Activated CD4-positive, alpha-beta T cell treated with anti-CD3 and anti-CD28 coated beads, Interleukin-2, amount 50 U/mL, for 16 hours (primary cell): ENCODE measurements around the gene VAT1L.

Experiments
- DNase-seq: peaks from one replicate; pipeline ENCODE4 v3.0.0-alpha.2; 2020

Gene VAT1L

GRCh38 chr16:77782694-77783093 is 5.7 kb upstream of the VAT1L start:
- no peak for DNase-seq

- DNase-seq, result no peak
These were observed 3.7 kb upstream of the VAT1L start for GRCh38 chr16:77784441-77785372.

- DNase-seq, result no peak
These were observed 3.0 kb upstream of the VAT1L start for GRCh38 chr16:77785373-77785764.

- no peak for DNase-seq
These were observed 2.0 kb upstream of the VAT1L start for GRCh38 chr16:77786186-77786847.

- no peak for DNase-seq
These were observed 912 bp upstream of the VAT1L start for GRCh38 chr16:77787452-77787851.

- DNase-seq, result no peak
These were observed 983 bp downstream of the VAT1L start for GRCh38 chr16:77789085-77790008.

GRCh38 chr16:77790009-77790372 is 1.6 kb downstream of the VAT1L start:
- no peak for DNase-seq

GRCh38 chr16:77790912-77791311 is 2.5 kb downstream of the VAT1L start:
- DNase-seq, result no peak

GRCh38 chr16:77793417-77793816 is 5.1 kb downstream of the VAT1L start:
- no peak for DNase-seq

GRCh38 chr16:77794586-77794985 is 6.2 kb downstream of the VAT1L start:
- DNase-seq, result no peak

GRCh38 chr16:77801817-77802216 is 13.5 kb downstream of the VAT1L start:
- DNase-seq, result no peak

- no peak for DNase-seq
These were observed 17.0 kb downstream of the VAT1L start for GRCh38 chr16:77805398-77805797.

GRCh38 chr16:77807021-77807420 is 18.7 kb downstream of the VAT1L start:
- DNase-seq, result no peak

- no peak for DNase-seq
These were observed 24.6 kb downstream of the VAT1L start for GRCh38 chr16:77812856-77813500.

- DNase-seq, result no peak
These were observed 27.9 kb downstream of the VAT1L start for GRCh38 chr16:77816293-77816692.

- DNase-seq, result no peak
These were observed 32.0 kb downstream of the VAT1L start for GRCh38 chr16:77820340-77820739.

- DNase-seq, result no peak
These were observed 34.3 kb downstream of the VAT1L start for GRCh38 chr16:77822661-77823060.

- no peak for DNase-seq
These were observed 34.7 kb downstream of the VAT1L start for GRCh38 chr16:77823067-77823466.

GRCh38 chr16:77825196-77825595 is 36.8 kb downstream of the VAT1L start:
- DNase-seq, result no peak

- DNase-seq, result no peak
These were observed 38.7 kb downstream of the VAT1L start for GRCh38 chr16:77827032-77827431.

- no peak for DNase-seq
These were observed 45.7 kb downstream of the VAT1L start for GRCh38 chr16:77833921-77834634.
